ENCODE measurements around the gene TBC1D24. TPM values are rescaled to one million over a fixed set of nuclear protein-coding genes. Genes with fewer than 3 reads are reported as not detected.

The TBC1D24 gene
- total RNA-seq, 4 donors from 2014 or later, result 8.3 to 19.3 (median 11.6) TPM

DNA sequence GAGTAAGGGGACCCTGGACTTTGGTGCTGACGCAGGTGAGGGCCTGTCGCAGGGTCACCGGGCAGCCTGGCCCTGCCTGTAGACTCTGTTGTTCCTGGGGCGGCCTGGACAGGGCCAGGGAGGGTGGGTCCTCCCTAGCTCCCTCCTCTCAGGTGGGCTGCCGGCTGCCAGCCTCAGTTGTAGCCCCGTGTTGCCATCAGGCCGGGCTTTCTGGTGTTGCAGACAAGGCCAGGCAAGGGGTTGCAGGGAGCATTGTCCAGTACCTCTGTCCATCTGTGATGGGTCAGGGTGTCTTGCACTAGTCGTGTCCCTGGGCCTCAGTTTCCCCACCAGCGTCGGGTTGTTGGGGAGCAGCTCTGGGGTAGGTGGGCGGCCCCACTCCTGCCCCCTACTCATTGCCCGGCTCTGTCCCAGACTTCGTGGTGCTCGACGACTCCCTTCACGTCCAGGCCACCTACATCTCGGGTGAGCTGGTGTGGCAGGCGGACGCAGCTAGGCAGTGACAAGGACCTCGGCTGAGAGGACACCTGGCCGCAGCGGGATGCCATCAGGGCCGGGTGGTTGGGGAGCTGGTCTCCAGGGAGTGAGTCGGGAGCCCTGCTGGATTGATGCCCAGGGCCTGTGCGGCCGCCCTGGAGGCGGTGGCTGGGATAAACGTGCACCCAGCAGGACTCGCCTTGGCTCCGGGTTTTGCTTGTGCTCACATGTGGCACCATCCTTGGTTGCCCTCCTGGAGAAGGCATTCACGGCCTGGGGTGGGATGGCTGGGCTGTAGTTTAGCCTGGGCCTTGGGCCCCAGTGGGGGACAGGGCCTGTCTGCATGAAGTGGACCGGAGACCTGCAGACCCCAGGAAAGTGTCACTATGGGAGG lies 54.4 kb downstream of the TBC1D24 start:
- Histone ChIP-seq H3K27me3 (no peaks in the 10 kb centered on the region), H3K9me3 (no peaks in the 10 kb centered on the region), H3K4me3 (no peak overlapping the region), H3K27ac (no peak overlapping the region), H3K4me1 (peaks cover 7 to 24% (median 15%) of the 10 kb centered on the region in 4 donors), H3K36me3 (peaks cover 0 to 6% (median 2%) of the 10 kb centered on the region in 4 donors)
- DNase-seq, result no peak
- WGBS, 2 donors (ENCODE audit: low coverage in 1 of 2), result 88% methylated on average over 30 of the region's 32 CpGs; no CpG with 5 or more reads in 1 of the 2 donors
- intact Hi-C loops (cut with DNase I; ENCODE audit: low total_unique reads), result no loop called here
- in situ Hi-C loops (cut with MboI; ENCODE audit: low pct_ligation_motif_present in 1 of 4, low pct_unique_long_range_greater_than_20kb in 1 of 4, low sequenced_read_pairs in 3 of 4), result no loop called here
- no peak for TF ChIP-seq EP300 (IDR thresholded peaks at IDR 0.05; ENCODE audit: low read depth)
- no peak for TF ChIP-seq POLR2AphosphoS5 (IDR thresholded peaks at IDR 0.05)
- no peak for TF ChIP-seq POLR2A (IDR thresholded peaks at IDR 0.05)
- TF ChIP-seq, protein P1, sequence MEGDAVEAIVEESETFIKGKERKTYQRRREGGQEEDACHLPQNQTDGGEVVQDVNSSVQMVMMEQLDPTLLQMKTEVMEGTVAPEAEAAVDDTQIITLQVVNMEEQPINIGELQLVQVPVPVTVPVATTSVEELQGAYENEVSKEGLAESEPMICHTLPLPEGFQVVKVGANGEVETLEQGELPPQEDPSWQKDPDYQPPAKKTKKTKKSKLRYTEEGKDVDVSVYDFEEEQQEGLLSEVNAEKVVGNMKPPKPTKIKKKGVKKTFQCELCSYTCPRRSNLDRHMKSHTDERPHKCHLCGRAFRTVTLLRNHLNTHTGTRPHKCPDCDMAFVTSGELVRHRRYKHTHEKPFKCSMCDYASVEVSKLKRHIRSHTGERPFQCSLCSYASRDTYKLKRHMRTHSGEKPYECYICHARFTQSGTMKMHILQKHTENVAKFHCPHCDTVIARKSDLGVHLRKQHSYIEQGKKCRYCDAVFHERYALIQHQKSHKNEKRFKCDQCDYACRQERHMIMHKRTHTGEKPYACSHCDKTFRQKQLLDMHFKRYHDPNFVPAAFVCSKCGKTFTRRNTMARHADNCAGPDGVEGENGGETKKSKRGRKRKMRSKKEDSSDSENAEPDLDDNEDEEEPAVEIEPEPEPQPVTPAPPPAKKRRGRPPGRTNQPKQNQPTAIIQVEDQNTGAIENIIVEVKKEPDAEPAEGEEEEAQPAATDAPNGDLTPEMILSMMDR (IDR thresholded peaks at IDR 0.05), result no peak

GRCh38 chr16:2529961-2530628 lies 55.2 kb downstream of the TBC1D24 start:
- intact Hi-C loops (cut with DNase I; ENCODE audit: low total_unique reads), result no loop called here
- no peak for DNase-seq
- 87% methylated on average over 15 of the region's 15 CpGs; no CpG with 5 or more reads in 1 of the 2 donors for WGBS, 2 donors (ENCODE audit: low coverage in 1 of 2)
- Histone ChIP-seq H3K4me1 (peaks cover 0 to 18% (median 12%) of the 10 kb centered on the region in 4 donors), H3K27me3 (no peaks in the 10 kb centered on the region), H3K4me3 (no peak overlapping the region), H3K36me3 (peaks cover 0 to 6% (median 2%) of the 10 kb centered on the region in 4 donors), H3K9me3 (no peaks in the 10 kb centered on the region), H3K27ac (no peak overlapping the region)
- no peak for TF ChIP-seq POLR2A (IDR thresholded peaks at IDR 0.05)
- TF ChIP-seq, protein P1 (IDR thresholded peaks at IDR 0.05), result no peak
- TF ChIP-seq EP300 (IDR thresholded peaks at IDR 0.05; ENCODE audit: low read depth), result no peak
- TF ChIP-seq POLR2AphosphoS5 (IDR thresholded peaks at IDR 0.05), result no peak
- in situ Hi-C loops (cut with MboI; ENCODE audit: low pct_ligation_motif_present in 1 of 4, low pct_unique_long_range_greater_than_20kb in 1 of 4, low sequenced_read_pairs in 3 of 4), result no loop called here

GRCh38 chr16:2530629-2531318 lies 55.8 kb downstream of the TBC1D24 start:
- peak overlapping the region; percentile 96 to 98 (median 97) for H3K27ac ChIP-seq
- WGBS, 2 donors (ENCODE audit: low coverage in 1 of 2), result 88% methylated on average over 13 of the region's 14 CpGs; no CpG with 5 or more reads in 1 of the 2 donors
- peaks cover 0 to 6% (median 2%) of the 10 kb centered on the region in 4 donors for H3K36me3 ChIP-seq
- TF ChIP-seq POLR2A (IDR thresholded peaks at IDR 0.05) (no peak), POLR2AphosphoS5 (IDR thresholded peaks at IDR 0.05) (no peak), EP300 (IDR thresholded peaks at IDR 0.05; ENCODE audit: low read depth) (no peak)
- TF ChIP-seq, protein P1 (IDR thresholded peaks at IDR 0.05), result no peak
- intact Hi-C loops (cut with DNase I; ENCODE audit: low total_unique reads), result no loop called here
- no peaks in the 10 kb centered on the region for H3K9me3 ChIP-seq
- in situ Hi-C loops (cut with MboI; ENCODE audit: low pct_ligation_motif_present in 1 of 4, low pct_unique_long_range_greater_than_20kb in 1 of 4, low sequenced_read_pairs in 3 of 4), result no loop called here
- no peaks in the 10 kb centered on the region for H3K27me3 ChIP-seq
- no peak overlapping the region for H3K4me3 ChIP-seq
- no peak for DNase-seq
- H3K4me1 ChIP-seq, result peaks cover 0 to 18% (median 12%) of the 10 kb centered on the region in 4 donors

- DNase-seq, result no peak
- Histone ChIP-seq H3K4me3 (peak within 1 kb of the TSS; percentile 41 to 63 (median 58)), H3K4me1 (peaks cover 5 to 21% (median 14%) of the 10 kb centered on the region in 4 donors), H3K36me3 (peaks cover 0 to 6% (median 2%) of the 10 kb centered on the region in 4 donors), H3K27ac (peak within 1 kb of the TSS; percentile 96 to 98 (median 97)), H3K27me3 (no peaks in the 10 kb centered on the region), H3K9me3 (no peaks in the 10 kb centered on the region)
- TF ChIP-seq, protein P1 (IDR thresholded peaks at IDR 0.05), result no peak
- TF ChIP-seq EP300 (IDR thresholded peaks at IDR 0.05; ENCODE audit: low read depth) (no peak), POLR2A (IDR thresholded peaks at IDR 0.05) (no peak), POLR2AphosphoS5 (IDR thresholded peaks at IDR 0.05) (no peak)
- intact Hi-C loops (cut with DNase I; ENCODE audit: low total_unique reads), result no loop called here
- 21% methylated on average over 11 of the region's 11 CpGs; no CpG with 5 or more reads in 1 of the 2 donors for WGBS, 2 donors (ENCODE audit: low coverage in 1 of 2)
- in situ Hi-C loops (cut with MboI; ENCODE audit: low pct_ligation_motif_present in 1 of 4, low pct_unique_long_range_greater_than_20kb in 1 of 4, low sequenced_read_pairs in 3 of 4), result no loop called here
These were observed 56.4 kb downstream of the TBC1D24 start, which contains the start of gene CEMP1 for GRCh38 chr16:2531371-2531695. Gene CEMP1 (minus strand): TSS chr16:2531408. CDS start chr16:2531073, 335 bp downstream.
